Frontal cortex (tissue), 4 donors: ENCODE results near the gene USP7. TPM values are rescaled to one million over a fixed set of nuclear protein-coding genes. Genes with fewer than 3 reads are reported as not detected.

Experiments
- DNase-seq, 2 donors: peaks; one replicate each; pipeline ENCODE4 v3.0.0; 2012; ENCODE audit warnings: low spot score in 2 of 2
- FAIRE-seq: peaks from 2 replicates; lab custom pipeline; 2012; peaks lifted over from hg19 to GRCh38; lab: Jason Lieb, UNC
- total RNA-seq: library from RNA; depleted of rRNA; stranded (reverse); fragments of >200 nt; gene quantifications from one replicate; pipeline ENCODE4 v1.2.3, GENCODE V29; 2014
- donor health status: control.
- donor health status: control.
- donor health status: control.

USP7 gene
- total RNA-seq, 1 donor from 2014 or later, result 79.5 TPM

- no peak for FAIRE-seq
- DNase-seq, result no peak
These were observed 56.6 kb downstream of the USP7 start for GRCh38 chr16:8907096-8907495.

- FAIRE-seq, result no peak
- no peak for DNase-seq
These were observed 57.7 kb downstream of the USP7 start for GRCh38 chr16:8905795-8906591.

- FAIRE-seq (no peak), DNase-seq (no peak)
These were observed 58.4 kb downstream of the USP7 start for GRCh38 chr16:8905168-8905762.

DNA sequence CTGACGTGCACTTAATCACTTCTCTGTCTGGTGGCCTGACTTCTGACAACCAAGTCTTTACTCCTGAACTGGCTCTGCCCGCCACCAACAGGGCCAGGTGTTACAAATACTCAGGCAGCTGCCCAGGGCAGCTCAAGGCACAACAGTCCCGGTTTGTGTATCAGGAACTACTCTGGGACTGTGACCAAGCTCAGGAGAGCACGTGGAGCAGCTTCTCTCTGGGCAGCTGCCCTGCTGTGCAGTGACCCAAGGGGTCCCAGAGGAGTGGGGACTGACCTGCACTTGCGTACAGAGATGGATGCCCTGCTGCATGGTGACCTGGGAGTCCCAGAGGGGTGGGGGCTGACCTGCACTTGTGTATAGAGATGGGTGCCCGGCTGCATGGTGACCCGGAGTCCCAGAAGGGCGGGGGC, 59.7 kb downstream of the USP7 start:
- DNase-seq (no peak), FAIRE-seq (no peak)

- DNase-seq (no peak), FAIRE-seq (no peak)
These were observed 60.7 kb downstream of the USP7 start for GRCh38 chr16:8903004-8903403.

DNA sequence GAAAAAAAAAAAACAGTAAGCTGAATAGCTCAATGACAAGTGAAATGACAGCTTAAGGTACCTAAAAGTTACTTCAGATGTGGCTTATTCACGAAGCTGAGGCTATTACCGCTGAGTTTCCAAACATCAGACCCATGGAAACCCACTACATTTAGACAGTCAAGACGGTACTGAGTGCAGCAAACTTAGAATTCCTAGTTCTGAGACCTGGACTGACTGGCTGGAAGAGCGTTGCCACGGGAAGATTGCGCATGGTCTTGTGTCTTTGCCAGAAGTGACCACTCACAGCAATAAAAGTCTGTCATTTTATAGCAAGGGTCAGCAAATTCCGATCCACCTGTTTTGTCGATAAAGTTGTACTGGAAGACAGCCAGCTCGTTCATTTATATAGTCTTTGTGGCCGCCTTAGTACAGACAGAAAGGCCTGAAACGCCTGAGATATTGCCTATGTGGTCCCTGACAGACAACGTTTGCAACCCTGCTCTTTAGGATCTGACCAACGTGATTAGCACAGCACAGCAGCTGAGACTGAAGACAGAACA, 62.3 kb downstream of the USP7 start:
- FAIRE-seq, result no peak
- DNase-seq, result no peak

DNA sequence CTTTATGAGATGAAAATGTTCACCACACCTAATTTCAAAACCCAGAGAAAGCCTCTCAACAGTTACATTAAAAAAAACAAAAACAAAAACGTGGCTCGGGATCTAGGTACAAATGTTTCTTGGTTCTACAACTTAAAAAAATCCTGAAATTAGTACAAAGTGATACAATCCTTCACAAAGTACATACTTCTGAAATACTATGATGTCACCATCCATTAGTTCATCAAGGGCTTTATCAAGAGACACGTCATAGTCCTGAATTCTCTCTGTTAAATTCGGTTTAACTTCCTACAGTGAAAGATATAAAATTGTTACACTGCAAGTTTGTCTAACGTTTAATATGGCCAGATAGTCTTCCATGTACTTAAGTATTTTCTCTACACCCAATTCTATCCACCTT, 63.4 kb downstream of the USP7 start:
- FAIRE-seq (no peak), DNase-seq (no peak)

GRCh38 chr16:8899709-8900317, 63.9 kb downstream of the USP7 start:
- no peak for FAIRE-seq
- no peak for DNase-seq

DNA sequence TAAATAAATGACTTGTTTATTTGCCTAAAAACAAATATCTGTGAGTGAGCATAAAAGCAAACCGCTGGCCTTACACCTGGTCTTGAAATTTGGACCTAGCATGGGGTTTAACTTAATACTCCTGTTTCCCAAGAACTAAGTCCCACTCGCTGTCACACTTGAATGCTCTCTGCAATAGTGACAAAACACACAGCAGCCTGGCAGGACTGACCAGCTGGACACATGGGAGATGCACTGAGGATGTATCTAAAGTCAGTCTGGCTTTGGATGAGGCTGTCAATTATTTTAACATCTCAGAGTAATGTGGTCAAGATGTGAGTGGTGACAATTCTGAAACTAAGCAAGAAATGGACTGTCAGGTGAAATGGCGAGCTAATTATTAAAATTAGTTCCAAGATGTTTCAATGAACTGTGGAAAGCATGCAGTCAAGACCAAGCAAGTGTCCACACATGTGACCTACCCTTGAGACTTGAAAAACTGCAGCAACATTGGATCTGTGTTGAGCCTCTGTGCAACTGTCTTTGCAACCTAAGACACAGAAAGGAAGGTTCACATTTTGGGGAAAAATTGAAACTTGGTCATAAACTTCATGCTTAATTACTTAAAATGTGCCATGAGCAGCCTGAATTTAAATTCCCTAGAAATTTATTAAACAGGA, 64.9 kb downstream of the USP7 start:
- DNase-seq, result no peak
- FAIRE-seq, result no peak

- DNase-seq (no peak), FAIRE-seq (no peak)
These were observed 68.9 kb downstream of the USP7 start for GRCh38 chr16:8894736-8895334.

- FAIRE-seq (no peak), DNase-seq (no peak)
These were observed 69.6 kb downstream of the USP7 start for GRCh38 chr16:8893976-8894690.

GRCh38 chr16:8893426-8893825, 70.3 kb downstream of the USP7 start:
- FAIRE-seq (no peak), DNase-seq (no peak)

GRCh38 chr16:8892101-8892575, 71.6 kb downstream of the USP7 start:
- FAIRE-seq (no peak), DNase-seq (no peak)

GRCh38 chr16:8890549-8890921, 73.2 kb downstream of the USP7 start:
- FAIRE-seq, result no peak
- no peak for DNase-seq

DNA sequence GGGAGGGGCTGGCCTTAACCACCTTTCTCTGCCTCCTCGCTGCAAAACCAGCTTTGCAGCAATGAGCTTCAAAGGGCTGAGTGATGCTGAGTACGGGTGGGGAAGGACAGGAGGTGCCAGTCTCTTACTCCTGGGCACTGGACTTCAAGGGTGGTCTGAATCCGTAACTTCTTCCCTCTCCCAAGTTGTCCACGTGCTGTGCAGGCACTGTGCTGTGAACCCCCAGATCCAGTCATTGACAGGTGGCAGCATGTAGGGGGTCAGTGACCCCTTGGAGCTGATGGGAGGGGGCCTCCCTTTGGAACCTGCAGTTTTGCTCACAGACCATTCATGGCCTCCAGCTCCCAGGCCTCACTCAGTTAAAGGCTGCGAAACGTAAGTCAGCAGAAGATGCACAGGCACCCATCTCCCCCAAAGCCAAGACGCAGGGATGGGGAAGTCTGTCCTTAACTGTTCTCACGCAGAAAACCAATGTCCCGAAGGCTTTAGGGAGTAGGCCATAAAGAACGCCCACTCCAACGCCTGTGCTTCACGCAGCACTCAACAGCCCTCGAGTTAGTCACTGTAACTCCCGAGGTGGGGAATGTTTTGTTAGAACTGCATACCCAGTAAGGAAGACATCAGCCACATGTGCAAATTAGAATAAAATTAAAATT, 73.7 kb downstream of the USP7 start:
- DNase-seq, result no peak
- no peak for FAIRE-seq

- FAIRE-seq, result no peak
These were observed 74.5 kb downstream of the USP7 start for GRCh38 chr16:8888951-8889892.

GRCh38 chr16:8887952-8888560, 75.7 kb downstream of the USP7 start:
- DNase-seq, result peak; percentile 52 to 62
- no peak for FAIRE-seq

More at GRCh38 chr16:8888951-8889892, 74.5 kb downstream of the USP7 start:
- no peak for DNase-seq
